Epithelial cell of prostate (primary cell): ENCODE data around the gene PRR14.
"Not testable (repeated sequence)": the region's sequence is repeated elsewhere in the genome, so short reads cannot be mapped to it uniquely, and the experiment has no call there.

Source experiments
- DNase-seq: peaks from one replicate; pipeline ENCODE4 v3.0.0-alpha.2; 2011; ENCODE audit warnings: low read depth, low spot score
- H3K27ac ChIP-seq: fragments of 450-650 bp; 2 replicates; pipeline ENCODE4 v1.5.1; 2017; ENCODE audit warnings: mild to moderate bottlenecking

PRR14 gene

DNA sequence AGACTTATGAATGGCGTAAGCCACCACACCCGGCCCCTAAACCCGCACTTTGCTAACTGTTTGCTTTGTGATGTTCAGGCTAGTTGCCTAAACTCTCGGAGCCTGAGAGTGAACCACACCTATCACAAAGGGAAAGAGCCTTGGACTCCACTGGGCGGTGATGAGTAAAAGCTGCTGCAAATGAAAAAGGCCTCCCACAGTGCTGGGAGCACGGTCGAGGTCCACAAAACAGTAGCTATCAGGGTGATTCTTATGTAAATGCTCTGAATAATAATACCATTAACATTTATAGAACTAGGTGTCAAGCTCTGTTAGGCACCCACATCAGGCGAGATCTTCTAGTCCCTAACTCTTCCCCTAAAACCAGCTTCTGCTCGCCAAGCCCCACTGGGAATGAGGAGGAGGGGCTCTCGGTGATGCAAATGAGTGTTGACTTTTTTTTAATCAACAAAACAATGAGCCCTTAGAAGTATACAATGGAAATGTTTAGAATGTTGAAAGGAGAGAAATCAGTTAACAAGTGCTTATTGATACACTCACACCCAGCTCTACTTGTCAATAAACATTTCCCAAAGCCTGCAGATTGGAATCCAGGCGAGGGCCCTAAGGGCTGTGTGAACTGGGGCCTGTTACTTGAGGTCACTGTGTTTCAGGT, 27.3 kb downstream of the PRR14 start:
- H3K27ac ChIP-seq, result no peak overlapping the region
- no peak for DNase-seq

- no peak for DNase-seq
- H3K27ac ChIP-seq, result no peak overlapping the region
Observed at GRCh38 chr16:30678586-30678970, 27.8 kb downstream of the PRR14 start.

GRCh38 chr16:30680326-30680725, 29.6 kb downstream of the PRR14 start:
- H3K27ac ChIP-seq, result no peak overlapping the region
- DNase-seq, result no peak

- no peak overlapping the region for H3K27ac ChIP-seq
- DNase-seq, result no peak
Observed at GRCh38 chr16:30688701-30689100, 37.9 kb downstream of the PRR14 start.

- H3K27ac ChIP-seq, result no peak overlapping the region
- DNase-seq, result no peak
Observed at GRCh38 chr16:30691907-30692306, 41.1 kb downstream of the PRR14 start.

DNA sequence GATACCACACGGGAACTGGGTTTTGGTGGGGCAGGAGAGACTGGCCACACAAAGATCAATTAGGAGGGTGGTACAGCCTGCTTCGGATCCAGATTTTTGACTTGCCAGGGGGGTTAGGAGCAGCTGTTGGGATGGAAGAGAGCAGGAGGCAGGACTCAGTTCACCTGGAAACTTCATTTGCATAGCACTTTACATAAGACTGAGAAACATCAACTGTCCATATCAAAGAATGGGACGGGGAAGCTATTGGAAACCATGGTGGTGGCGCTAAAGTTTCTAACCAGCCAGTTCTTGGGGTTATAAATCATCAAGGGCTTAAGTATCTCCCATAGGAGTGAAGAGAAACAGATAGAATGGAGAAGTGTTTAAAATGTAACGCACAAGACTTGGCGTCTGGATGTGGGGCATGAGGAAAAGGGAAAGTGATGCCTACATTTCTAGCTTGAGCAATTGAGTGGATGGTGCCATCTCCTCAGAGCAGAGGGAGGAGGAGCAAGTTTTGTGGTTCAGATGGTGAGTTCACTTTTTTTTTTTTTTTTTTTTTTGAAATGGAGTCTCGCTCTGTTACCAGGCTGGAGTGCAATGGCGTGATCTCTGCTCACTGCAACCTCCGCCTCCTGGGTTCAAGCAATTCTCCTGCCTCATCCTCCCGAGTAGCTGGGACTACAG, 41.8 kb downstream of the PRR14 start:
- no peak for DNase-seq

GRCh38 chr16:30694926-30695693, 44.4 kb downstream of the PRR14 start:
- no peak overlapping the region for H3K27ac ChIP-seq

More for the DNA sequence above, 41.8 kb downstream of the PRR14 start:
- H3K27ac ChIP-seq, result no peak overlapping the region

DNA sequence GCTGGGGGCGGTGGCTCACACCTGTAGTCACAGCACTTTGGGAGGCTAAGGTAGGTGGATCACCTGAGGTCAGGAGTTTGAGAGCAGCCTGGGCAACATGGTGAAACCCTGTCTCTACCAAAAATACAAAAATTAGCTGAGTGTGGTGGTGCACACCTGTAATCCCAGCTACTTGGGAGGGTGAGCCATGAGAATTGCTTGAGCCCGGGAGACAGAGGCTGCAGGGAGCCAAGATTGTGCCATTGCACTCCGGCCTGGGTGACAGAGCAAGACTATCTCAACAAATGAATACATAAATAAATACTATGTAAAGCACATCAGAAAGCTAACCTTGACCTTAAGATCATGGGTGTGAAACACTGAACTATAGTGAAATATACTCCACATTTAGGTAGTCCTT, 45.9 kb downstream of the PRR14 start:
- not testable (repeated sequence) for DNase-seq, H3K27ac ChIP-seq

More at GRCh38 chr16:30694926-30695693, 44.4 kb downstream of the PRR14 start:
- DNase-seq, result no peak

DNA sequence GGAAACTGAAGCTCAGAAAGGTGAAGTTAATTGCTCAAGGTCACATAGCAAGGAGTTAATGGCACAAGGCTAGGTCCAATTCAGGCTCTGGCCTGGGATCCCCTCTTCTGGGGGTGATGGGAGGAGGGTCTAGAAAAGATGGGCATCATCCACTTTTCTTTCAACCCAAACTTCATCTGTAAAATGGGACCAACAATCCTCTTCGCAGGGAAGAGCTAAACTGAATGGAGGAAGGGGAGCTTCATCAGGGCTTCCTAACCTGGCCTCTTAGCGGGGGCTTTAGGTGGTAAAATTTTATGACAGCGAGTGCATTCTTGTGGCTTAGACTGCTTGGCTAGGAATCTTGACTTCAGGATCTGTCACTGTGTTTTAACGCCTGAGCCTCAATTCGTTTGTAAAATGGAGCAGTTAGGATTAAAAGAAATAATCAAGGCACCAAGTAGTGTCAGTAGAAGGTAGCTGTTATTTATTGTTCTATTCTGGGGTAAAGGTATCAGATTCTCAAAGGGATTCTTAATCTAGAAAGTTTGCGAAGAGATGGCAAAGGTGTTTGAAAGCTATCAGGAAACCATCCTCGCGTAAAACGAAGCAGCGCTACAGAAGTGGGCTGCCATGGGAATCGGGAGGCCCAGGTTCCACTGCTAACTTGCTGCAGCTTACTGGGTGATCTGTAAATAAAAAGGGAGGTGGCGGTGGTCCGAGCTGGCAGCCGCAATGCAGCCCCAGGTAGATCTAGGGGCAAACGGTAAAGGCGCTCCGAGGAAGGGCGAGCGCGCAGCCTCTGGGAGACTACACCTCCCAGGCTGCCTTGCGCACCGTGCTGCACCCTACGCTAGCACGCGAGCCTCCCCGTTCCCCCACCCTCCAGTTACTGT, 46.7 kb downstream of the PRR14 start:
- peak; percentile 86 for DNase-seq
- peak overlapping the region; percentile 98 for H3K27ac ChIP-seq

GRCh38 chr16:30698139-30698815, 47.5 kb downstream of the PRR14 start:
- H3K27ac ChIP-seq, result peak overlapping the region; percentile 98
- peak; percentile 54 for DNase-seq

DNA sequence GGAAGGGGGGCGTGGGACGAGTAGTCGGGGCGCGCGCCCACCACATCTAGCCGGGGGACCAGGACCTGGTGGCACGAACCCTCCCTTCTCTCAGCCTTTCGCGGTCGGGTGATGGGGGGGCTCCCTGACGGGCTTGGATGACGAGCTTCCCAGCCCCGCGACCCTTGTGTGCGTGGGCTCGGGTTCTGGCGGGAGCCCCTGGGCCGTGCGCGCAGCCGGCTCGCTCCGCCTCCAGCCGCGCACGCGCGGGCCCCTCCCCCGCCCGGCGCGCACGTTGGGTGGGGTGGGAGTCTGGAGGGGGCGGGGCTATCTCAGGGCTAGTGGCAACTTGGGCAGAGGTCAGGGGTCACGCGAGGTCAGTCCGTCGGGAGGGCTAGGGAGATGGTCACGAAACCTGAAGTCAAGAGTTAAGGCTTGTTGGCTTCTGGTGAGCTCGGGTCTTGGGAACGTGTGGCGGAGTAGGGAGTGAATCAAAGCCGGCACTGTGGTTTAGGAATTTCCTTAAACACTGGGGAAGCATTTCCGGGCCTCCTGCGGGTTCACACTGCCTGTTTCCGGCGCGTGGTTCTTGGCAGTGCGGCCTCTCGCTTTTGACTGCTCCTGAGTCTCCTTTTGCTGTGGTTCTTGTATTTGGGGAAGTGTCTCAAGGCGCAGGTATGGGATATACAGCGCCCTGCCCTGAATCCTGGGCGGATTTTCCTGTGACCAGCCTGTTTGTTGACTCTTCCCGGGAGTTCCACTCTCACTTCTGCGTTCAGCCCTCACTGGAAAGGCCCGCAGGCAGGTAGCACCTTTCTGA, 48.3 kb downstream of the PRR14 start, which contains the start of gene SRCAP:
SRCAP (plus strand) TSS at position 356 of the 799 bp plus-strand sequence. CDS start 1,654 bp downstream, outside the sequence.
- peak; percentile 33 for DNase-seq
- H3K27ac ChIP-seq, result peak within 1 kb of the TSS; percentile 98

DNA sequence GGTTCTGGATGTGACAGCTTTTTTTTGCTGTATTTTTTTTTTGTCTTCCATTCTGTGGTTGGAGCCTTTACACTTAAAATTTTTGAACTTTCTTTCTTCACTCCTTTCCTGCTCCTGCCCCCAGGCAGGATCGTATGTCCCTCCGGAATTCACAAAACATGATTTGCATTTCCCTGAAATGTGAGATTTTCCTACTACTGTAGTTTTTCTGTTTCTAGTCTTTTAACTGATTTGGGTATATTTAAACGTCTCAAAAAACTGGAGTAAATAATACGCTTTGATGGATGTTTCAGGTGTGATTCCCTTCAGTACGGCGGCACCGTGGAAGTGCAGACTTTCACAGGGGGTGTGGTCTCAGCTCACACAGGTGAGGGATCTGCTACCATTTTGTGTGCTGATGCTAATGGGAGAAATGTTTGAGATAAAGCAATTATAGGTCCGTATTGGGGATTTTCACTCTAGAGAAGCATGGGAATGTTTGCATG, 48.9 kb downstream of the PRR14 start:
- no peak for DNase-seq
- H3K27ac ChIP-seq, result peak overlapping the region; percentile 98

DNA sequence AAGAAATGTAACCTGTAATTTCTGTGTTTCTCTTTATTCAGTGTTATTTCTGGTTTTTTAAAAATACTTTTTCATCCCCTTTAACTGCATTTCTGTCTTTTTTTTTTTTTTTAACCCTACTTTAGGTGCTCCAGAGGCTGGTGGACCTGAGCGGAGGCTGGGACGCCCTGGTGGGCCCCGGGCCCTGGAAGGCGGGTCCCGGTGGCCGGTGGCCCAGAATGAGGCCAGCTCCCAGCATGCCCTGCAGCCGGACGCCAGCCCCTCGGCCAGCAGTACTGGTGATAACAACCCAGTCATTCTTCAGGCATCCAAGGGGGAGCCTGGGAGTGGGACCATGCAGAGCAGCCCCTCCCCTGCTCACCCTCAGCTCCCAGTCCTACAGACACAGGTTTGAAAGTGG, 49.7 kb downstream of the PRR14 start:
- DNase-seq, result no peak
- H3K27ac ChIP-seq, result no peak overlapping the region

- no peak for DNase-seq
- H3K27ac ChIP-seq, result no peak overlapping the region
Observed at GRCh38 chr16:30700971-30701370, 50.2 kb downstream of the PRR14 start.

DNA sequence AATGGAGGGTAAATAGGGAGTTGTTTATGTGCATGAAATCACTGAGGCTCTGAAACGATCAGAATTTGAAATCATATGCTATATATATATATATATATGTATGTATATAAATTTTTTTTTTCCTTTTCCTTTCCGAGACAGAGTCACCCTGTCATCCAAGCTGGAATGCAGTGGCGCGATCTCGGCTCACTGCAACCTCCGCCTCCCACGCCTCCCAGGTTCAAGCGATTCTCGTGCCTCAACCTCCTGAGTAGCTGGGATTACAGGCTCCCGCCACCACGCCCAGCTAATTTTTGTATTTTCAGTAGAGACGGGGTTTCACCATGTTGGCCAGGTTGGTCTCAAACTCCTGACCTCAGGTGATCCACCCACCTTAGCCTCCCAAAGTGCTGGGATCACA, 52.3 kb downstream of the PRR14 start:
- not testable (repeated sequence) for DNase-seq, H3K27ac ChIP-seq

DNA sequence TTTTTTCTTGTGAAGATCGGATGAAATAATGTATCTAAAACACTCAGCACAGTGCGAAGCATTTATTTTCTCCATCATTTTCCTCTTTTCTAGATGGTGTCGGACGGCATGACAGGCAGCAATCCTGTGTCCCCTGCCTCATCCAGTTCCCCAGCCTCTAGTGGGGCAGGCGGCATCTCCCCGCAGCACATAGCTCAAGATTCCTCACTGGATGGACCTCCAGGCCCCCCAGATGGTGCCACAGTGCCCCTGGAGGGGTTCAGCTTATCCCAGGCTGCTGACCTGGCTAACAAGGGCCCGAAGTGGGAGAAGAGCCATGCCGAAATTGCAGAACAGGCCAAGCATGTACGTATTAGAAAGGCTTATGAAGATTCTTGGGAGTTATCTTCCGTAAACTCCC, 53.2 kb downstream of the PRR14 start:
- no peak overlapping the region for H3K27ac ChIP-seq
- DNase-seq, result no peak
